ENCODE measurements around the gene KIFAP3.
"Not testable (repeated sequence)": the region's sequence is repeated elsewhere in the genome, so short reads cannot be mapped to it uniquely, and the experiment has no call there.

KIFAP3 gene

DNA sequence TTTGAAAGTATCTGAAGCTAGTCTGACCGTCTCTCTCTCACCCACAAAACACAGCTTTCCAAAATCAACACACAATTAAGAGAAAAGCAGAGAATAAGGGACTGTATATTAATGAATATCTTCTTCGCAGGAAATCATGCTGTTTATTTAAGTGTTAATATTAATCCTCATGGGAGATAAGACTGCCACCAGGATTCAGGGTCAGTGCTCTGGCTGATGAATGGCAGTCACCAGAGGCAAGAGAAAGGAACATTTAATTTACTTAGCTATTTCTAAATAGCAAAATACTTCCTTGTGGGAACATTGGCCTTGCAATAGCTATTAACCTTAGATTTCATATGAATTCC, 183.0 kb downstream of the KIFAP3 start:
- no peak for DNase-seq

GRCh38 chr1:169890761-169891538, 183.5 kb downstream of the KIFAP3 start:
- DNase-seq, result no peak

DNA sequence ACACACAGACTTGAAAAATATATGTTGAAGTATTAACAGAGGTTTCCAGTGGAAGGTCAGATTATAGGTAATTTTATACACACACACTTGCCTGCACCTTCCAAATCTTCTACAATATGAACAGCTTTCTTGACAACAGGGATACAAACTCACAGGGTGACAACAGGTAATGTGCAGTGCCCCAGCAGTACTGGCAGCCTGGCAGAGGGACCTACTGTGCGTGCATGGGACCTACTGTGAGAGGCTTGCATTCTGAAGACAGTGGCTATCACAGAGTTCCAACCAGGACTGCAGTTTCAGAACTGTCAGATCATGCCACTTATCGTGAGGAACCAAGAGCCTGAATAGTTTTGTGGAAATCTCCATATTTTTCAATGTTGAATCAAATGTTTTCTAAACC, 184.6 kb downstream of the KIFAP3 start:
- no peak for DNase-seq

GRCh38 chr1:169886931-169887330, 187.6 kb downstream of the KIFAP3 start:
- DNase-seq, result no peak

DNA sequence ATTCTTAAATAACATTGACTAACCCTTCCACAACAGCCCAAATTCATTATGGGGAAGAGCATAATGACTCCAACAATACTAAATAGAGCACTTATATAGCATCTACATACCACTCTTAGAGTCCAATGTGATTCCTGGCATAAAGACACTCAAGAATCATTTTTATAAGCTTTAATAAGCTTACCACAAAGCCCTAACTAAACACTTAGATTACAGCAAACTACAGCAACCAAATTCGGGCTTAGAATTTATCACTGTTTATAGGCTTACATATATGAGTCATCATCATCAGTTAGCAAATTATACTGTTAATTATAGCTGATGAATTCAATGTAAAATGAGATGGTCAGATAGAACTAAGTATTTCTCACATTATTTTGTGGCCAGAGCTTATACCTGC, 188.1 kb downstream of the KIFAP3 start:
- DNase-seq, result no peak

DNA sequence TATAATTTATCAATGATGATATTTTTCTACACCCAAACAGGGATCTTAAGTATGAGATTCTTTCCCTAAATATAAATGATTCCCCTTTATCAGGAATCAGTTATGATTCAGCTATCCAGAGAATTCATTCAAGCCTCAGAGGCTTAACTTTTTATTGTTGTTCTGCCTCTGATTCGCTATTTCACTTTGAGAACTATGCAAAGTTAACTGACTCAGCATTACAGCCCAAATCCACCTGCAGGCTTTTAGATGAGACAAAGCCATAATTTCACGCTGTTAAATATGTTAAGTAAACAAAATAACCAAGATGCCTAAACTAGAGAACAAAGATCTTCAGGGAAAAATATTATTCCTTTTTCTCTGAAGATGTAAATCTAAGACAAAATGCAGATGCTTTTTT, 189.3 kb downstream of the KIFAP3 start:
- no peak for DNase-seq

GRCh38 chr1:169884634-169885033, 189.9 kb downstream of the KIFAP3 start:
- DNase-seq, result no peak

DNA sequence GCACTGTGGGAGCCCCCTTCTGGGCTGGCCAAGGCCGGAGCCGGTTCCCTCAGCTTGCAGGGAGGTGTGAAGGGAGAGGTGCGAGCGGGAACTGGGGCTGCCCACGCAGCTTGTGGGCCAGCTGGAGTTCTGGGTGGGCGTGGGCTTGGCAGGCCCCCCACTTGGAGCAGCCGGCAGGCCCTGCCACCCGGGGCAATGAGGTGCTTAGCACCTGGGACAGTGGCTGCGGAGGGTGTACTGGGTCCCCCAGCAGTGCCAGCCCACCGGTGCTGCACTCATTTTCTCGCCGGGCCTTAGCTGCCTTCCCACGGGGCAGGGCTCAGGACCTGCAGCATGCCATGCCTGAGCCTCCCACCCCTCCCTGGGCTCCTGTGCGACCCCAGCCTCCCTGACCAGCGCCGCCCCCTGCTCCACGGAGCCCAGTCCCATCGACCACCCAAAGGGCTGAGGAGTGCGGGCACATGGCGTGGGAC, 192.4 kb downstream of the KIFAP3 start:
- DNase-seq, result no peak

- DNase-seq, result no peak
These were observed 195.3 kb downstream of the KIFAP3 start for GRCh38 chr1:169879034-169879840.

- DNase-seq, result no peak
These were observed 196.0 kb downstream of the KIFAP3 start for GRCh38 chr1:169878498-169878897.

DNA sequence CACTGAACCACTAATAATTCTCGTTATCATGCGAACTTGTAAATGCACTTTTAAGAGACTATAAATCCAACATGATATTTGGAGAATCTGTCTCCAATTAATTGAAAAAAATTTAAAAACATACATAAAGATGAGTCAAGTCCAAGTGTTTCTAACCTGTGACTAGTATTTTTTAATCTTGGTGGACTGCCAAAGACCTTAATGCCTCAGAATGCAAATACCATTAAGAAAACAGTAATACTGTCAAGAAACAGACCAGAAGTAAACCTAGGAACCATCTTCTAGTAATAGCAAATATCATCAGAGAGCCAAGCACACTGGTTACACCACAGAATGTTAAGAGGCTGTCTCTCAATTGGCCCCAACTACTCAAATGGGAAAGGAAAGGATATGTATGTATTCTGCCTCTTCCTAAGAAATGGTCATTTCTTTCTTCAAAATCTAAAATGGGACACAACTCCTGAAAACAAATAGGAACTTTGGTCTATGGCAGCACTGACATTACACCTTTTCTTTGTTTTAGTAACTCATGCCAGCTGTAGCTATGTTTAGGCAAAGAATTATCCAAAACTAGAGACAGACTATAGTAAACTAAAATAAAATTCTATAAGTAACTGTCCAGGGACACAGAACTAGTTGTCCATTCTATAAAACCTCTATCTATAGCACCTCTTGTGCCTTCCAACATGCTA, 196.5 kb downstream of the KIFAP3 start:
- no peak for DNase-seq

- DNase-seq, result no peak
These were observed 200.3 kb downstream of the KIFAP3 start for GRCh38 chr1:169874229-169874628.

DNA sequence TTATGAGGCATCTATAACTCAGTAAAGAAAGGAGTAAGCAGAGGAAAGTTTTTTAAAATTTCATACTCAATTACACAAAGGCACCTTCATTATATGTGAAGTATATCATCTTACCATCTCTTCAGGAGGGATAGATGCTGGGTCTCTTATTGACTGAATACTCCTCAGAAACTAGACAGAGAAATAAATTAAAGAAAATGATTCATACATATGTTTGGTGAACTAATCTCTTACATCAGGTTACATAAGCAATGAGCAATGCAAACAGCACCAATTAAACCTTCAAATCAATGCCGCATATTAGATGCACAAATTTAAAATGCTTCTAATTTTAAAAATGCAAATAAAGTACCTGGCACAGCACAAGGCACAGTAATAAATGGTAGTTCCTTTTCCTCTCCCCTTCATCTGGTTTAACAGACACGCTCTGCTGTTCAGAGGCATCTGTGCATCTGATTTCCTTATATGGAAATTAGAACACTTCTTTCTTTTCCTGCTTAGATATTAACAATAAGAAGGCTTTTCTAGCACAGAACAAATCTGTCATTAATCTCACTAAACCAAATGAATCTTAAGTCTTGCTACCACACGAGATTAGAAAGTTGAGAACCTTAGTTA, 200.8 kb downstream of the KIFAP3 start:
- DNase-seq, result no peak

GRCh38 chr1:169872906-169873305, 201.6 kb downstream of the KIFAP3 start:
- DNase-seq, result no peak

GRCh38 chr1:169871988-169872387, 202.5 kb downstream of the KIFAP3 start:
- DNase-seq, result not testable (repeated sequence)
